ENCODE data around the gene MLKL.

Gene MLKL

DNA sequence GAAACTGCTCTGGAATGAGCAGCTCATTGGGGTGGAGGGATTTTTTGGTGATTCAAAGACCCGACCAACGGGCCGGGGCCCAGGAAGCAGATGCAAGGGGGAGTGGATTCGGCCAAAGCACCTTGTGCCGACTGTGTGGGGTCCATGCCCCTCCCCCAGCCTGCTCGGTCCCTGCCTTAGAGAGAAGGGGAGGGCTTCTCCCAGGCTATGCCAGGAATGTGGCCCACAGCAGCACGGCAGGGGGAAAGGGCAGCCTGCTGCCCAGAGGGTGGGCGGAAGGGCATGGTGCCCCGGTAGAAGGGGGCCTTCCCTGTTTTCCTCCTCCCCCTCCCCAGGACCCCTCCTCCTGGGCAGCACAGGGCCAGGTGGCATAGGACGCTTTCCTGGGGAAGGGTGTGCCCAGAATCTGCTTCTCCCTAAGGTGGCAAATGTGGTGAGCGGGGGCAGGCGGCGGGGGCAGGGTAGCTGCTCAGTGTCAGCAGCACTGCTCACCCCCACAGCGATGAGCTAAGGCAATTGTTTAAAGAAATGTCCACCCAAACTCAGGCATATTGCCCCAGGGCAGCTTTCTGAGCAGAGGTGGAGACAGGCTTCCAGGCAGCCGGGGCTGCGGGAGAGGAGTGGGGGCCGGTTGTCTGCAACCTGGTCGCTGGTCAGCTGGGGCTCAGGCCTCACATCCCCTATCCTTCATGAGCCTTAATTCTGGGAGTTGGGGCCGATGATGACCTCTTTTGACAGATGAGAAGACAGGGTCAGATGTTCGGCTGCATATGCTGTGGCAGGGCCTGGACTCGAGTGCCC lies 33.9 kb upstream of the MLKL start:
- TF ChIP-seq, protein P1, sequence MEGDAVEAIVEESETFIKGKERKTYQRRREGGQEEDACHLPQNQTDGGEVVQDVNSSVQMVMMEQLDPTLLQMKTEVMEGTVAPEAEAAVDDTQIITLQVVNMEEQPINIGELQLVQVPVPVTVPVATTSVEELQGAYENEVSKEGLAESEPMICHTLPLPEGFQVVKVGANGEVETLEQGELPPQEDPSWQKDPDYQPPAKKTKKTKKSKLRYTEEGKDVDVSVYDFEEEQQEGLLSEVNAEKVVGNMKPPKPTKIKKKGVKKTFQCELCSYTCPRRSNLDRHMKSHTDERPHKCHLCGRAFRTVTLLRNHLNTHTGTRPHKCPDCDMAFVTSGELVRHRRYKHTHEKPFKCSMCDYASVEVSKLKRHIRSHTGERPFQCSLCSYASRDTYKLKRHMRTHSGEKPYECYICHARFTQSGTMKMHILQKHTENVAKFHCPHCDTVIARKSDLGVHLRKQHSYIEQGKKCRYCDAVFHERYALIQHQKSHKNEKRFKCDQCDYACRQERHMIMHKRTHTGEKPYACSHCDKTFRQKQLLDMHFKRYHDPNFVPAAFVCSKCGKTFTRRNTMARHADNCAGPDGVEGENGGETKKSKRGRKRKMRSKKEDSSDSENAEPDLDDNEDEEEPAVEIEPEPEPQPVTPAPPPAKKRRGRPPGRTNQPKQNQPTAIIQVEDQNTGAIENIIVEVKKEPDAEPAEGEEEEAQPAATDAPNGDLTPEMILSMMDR (IDR thresholded peaks at IDR 0.05; ENCODE audit: low read depth, low read length), result no peak
- no peak for DNase-seq (ENCODE audit: low read depth in 2 of 2)
- no peak overlapping the region for H3K4me3 ChIP-seq (replicated peaks in 1 of 2; ENCODE audit: low read depth in 2 of 2, low read length in 2 of 2)

DNA sequence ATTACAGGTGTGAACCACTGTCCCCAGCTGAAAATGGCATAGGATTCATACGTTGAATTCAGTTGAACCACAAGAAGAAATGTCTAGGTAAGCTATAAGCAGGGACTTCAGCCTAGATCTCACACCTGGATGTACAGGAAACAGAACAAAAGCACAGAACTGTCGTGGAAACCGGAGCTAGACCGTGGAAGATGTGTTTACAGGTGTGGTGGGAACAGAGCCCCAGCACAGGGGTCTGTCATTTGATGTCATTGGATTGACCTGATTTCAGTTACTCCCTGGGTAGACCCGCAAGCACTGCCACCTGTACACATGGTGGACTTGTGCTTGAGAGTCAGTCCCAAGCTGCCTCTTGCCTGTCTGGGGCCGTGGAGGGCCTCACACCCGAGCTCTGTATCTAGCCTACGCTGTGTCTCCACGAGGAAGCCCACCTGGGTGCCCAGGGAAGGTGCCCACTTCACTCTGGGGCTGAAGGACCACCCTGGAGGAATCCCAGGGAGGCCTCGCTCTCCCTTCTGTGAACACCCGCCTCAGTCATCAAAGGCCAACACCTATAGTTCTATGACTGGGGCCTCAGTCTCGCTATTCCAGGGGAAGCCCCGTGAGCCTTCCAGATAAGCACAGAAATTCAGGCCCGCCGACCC lies 32.2 kb upstream of the MLKL start:
- no peak for DNase-seq (ENCODE audit: low read depth in 2 of 2)

DNA sequence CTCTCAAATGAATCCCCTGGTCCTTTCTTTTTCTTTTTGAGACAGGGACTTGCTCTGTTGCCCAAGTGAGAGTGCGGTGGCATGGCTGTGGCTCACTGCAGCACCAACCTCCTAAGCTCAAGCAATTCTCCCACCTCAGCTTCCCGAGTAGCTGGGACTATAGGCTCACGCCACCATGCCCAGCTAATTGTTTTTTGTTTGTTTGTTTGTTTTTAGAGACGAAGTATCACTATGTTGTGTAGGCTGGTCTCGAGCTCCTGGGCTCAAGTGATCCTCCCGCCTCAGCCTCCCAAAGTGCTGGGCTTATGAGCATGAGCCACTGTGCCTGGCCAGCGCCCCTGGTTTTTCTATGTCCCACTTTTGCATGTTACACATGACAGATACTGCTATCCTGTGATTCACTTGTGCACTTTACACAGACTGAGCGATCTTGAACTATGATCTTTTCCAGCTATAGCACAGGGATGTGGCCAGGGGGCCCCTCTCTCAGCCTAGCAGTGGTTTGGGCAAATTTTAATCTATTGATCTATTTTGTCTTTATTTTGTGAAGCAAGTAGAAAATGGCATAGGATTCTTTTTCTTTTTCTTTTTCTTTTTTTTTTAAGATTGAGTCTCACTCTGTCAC lies 31.3 kb upstream of the MLKL start:
- no peak for DNase-seq (ENCODE audit: low read depth in 2 of 2)
- TF ChIP-seq, protein P1 (IDR thresholded peaks at IDR 0.05; ENCODE audit: low read depth, low read length), result no peak
- H3K4me3 ChIP-seq (replicated peaks in 1 of 2; ENCODE audit: low read depth in 2 of 2, low read length in 2 of 2), result no peak overlapping the region

More for the DNA sequence above, 32.2 kb upstream of the MLKL start:
- H3K4me3 ChIP-seq (replicated peaks in 1 of 2; ENCODE audit: low read depth in 2 of 2, low read length in 2 of 2), result no peak overlapping the region
- TF ChIP-seq, protein P1 (IDR thresholded peaks at IDR 0.05; ENCODE audit: low read depth, low read length), result no peak

DNA sequence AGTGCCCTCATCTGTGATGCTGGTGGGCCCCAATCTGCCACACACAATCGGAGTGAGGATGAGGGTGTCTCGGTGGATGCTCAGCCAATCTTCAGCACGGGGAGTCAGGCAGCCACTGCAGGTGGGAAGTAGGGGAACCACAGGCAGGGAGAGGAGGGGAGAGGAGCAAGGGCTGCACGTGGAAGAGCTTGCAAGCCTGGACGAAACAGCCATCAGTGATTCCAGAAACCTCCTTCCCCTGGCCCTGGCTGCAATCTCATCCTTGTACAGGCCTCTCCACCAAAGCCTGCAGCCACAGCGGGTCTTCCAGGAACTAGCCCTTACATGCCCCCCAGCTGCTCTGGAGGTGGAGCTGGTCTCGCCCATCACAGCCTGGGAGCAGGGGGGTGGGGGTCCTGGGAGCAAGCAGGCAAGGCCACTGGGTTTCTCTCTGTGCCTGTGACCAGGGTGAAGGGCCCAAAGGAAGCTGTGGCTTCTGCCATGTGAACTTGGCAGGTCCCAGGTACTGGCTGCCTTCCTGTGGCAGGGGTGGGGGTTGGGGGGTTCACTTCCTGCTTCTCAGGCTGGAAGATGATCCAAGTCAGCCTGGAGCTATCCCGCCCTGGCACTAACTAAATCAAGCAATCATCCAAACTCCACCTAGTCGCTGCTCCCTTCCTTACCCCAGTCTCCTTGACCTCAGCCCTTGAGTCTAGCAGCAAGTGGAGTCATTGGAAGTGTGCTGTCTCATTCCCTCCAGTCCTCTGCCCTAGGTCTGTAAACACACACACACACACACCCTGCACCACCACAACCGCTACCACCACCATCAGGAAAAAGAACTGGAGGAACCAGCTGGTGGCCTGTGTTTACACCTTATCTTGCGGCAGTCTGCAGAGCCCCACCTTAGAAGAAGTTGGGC lies 29.4 kb upstream of the MLKL start:
- DNase-seq (ENCODE audit: low read depth in 2 of 2), result no peak
- TF ChIP-seq, protein P1 (IDR thresholded peaks at IDR 0.05; ENCODE audit: low read depth, low read length), result no peak
- H3K4me3 ChIP-seq (replicated peaks in 1 of 2; ENCODE audit: low read depth in 2 of 2, low read length in 2 of 2), result no peak overlapping the region

DNA sequence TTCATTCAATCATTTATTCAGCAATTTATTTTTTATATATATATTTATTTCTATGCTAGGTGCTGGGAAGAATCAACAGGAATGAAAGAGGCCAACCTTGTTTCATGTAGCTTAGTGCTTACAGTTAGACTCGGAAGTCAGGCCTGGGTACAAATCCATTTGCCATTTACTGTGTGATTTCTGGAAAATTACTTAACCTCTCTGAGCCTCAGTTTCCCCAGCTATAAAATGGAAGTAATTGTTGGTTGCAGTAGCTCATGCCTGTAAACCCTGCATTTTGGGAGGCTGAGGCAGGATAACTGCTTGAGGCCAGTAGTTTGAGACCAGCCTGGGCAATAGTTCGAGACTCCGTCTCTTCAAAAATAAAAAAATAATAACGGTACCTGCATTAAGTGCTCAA lies 27.2 kb upstream of the MLKL start:
- no peak for DNase-seq (ENCODE audit: low read depth in 2 of 2)
- no peak overlapping the region for H3K4me3 ChIP-seq (replicated peaks in 1 of 2; ENCODE audit: low read depth in 2 of 2, low read length in 2 of 2)
- TF ChIP-seq, protein P1 (IDR thresholded peaks at IDR 0.05; ENCODE audit: low read depth, low read length), result no peak

DNA sequence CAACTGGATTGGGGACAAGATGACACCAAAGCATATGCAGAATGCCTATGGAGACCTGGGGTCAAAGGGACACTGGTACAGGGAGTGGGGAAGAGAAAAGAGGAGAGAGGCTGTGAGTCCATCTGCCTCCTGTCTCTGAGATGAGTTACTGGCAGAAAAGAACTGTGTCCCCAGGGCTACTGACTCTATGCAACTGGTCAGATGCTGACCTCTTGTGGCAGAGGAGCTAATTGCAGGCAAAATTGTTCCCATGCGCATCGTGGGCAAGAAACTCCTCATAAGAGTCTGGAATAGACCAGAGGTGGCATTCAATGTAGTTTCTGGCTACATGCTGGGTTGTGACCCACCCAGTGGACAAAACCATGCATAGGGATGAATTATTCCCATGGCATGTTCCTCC lies 26.1 kb upstream of the MLKL start:
- H3K4me3 ChIP-seq (replicated peaks in 1 of 2; ENCODE audit: low read depth in 2 of 2, low read length in 2 of 2), result no peak overlapping the region
- TF ChIP-seq, protein P1 (IDR thresholded peaks at IDR 0.05; ENCODE audit: low read depth, low read length), result peak; percentile 57
- DNase-seq (ENCODE audit: low read depth in 2 of 2), result peak in 1 of 2 donors; percentile 37
